Thoracic aorta (tissue), 2 donors: Measurements from ENCODE around the gene PNKD. TPM values are rescaled to one million over a fixed set of nuclear protein-coding genes. Genes with fewer than 3 reads are reported as not detected.
A peak's percentile ranks its signal among the peaks of the same experiment; 100 is the strongest.

Experiments
- ATAC-seq: fragments of 150-250 bp; one replicate; pipeline ENCODE4 v1.8.0; 2017; ENCODE audit warnings: low read depth; ENCODE audit not compliant: insufficient number of reproducible peaks, low FRiP score
- DNase-seq: peaks from one replicate; pipeline ENCODE4 v3.0.0-alpha.2; 2020; ENCODE audit warnings: low spot score
- H3K27ac ChIP-seq, 2 donors: fragments of 200-600 bp; sonication (generic); 1 replicate in 1 of 2; 2 replicates in 1 of 2; pipeline ENCODE4 v1.5.1; 2016; ENCODE audit warnings: mild to moderate bottlenecking in 2 of 2, moderate library complexity in 2 of 2
- H3K27me3 ChIP-seq: fragments of 200-600 bp; sonication (generic); replicated peaks from 2 replicates; pipeline ENCODE4 v1.6.0; 2016; ENCODE audit warnings: mild to moderate bottlenecking; ENCODE audit not compliant: insufficient read depth
- H3K36me3 ChIP-seq: fragments of 200-600 bp; sonication (generic); one replicate; pipeline ENCODE4 v1.5.1; 2016
- H3K4me1 ChIP-seq, 2 donors: fragments of 200-600 bp; sonication (generic); 1 replicate in 1 of 2; 2 replicates in 1 of 2; pipeline versions ENCODE4 v1.5.1 to v1.6.0; 2016; ENCODE audit warnings: low read depth in 2 of 2, mild to moderate bottlenecking in 1 of 2; ENCODE audit not compliant: control insufficient read depth in 1 of 2
- H3K4me3 ChIP-seq: fragments of 200-600 bp; sonication (generic); 2 replicates; pipeline ENCODE4 v1.5.1; 2016; ENCODE audit warnings: mild to moderate bottlenecking
- H3K9me3 ChIP-seq: fragments of 200-600 bp; sonication (generic); 2 replicates; pipeline ENCODE4 v1.5.1; 2016
- total RNA-seq, 2 donors: library from RNA; depleted of rRNA; stranded (reverse); fragments of >200 nt; gene quantifications; one replicate each; pipeline versions ENCODE4 v1.1.0 to v1.2.3, GENCODE V29; 2016
- TF ChIP-seq, protein P1 (sequence below): fragments of 200-600 bp; sonication (generic); IDR thresholded peaks from one replicate; pipeline ENCODE4 v1.5.1; 2019; ENCODE audit warnings: antibody characterized with exemption

Gene PNKD
- total RNA-seq, 2 donors from 2014 or later = 19.4 to 38.4 TPM

DNA sequence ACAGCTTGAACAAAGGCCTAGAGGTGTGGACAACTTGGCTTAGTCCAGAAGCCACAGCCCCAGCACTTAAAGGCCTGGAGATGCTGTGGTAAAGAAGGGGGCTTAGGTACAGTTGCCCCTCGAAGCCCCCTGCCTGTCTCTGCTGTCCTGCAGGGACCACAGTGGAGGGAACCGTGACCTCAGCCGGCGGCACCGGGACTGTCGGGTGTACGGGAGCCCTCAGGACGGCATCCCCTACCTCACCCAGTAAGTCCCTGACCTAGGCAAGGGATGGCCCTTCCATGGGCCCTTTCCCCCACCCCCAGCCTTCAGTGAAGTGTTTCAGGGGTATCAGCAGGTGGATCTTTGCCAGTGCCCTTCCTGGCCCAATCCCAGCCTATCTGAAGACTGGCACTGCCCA is 71.1 kb downstream of the PNKD start:
- H3K27ac ChIP-seq = no peak overlapping the region
- ATAC-seq = no peak
- no peak for DNase-seq
- H3K4me1 ChIP-seq = peaks cover 30 to 38% of the 10 kb centered on the region in 2 donors
- no peak overlapping the region for H3K4me3 ChIP-seq
- H3K9me3 ChIP-seq = no peaks in the 10 kb centered on the region
- H3K27me3 ChIP-seq = no peaks in the 10 kb centered on the region
- TF ChIP-seq, protein P1, sequence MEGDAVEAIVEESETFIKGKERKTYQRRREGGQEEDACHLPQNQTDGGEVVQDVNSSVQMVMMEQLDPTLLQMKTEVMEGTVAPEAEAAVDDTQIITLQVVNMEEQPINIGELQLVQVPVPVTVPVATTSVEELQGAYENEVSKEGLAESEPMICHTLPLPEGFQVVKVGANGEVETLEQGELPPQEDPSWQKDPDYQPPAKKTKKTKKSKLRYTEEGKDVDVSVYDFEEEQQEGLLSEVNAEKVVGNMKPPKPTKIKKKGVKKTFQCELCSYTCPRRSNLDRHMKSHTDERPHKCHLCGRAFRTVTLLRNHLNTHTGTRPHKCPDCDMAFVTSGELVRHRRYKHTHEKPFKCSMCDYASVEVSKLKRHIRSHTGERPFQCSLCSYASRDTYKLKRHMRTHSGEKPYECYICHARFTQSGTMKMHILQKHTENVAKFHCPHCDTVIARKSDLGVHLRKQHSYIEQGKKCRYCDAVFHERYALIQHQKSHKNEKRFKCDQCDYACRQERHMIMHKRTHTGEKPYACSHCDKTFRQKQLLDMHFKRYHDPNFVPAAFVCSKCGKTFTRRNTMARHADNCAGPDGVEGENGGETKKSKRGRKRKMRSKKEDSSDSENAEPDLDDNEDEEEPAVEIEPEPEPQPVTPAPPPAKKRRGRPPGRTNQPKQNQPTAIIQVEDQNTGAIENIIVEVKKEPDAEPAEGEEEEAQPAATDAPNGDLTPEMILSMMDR = no peak
- no peaks in the 10 kb centered on the region for H3K36me3 ChIP-seq

DNA sequence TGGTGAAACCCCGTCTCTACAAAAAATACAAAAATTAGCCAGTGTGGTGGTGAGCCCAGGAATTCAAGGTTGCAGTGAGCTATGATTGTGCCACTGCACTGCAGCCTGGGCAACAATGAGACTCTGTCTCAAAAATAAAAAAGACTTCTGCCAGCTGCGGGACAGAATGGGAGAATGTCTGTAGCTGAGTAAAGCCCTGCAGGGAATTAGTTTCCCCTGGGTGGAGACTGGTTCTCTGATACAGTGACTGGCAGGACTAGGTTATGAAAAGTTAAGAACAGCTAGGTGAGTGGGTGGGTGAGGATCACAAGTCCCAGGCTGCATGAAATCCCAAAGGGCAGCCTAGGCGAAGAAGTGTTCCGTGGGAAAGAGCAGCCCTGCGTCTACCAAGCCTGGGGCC is 72.5 kb downstream of the PNKD start:
- Histone ChIP-seq H3K27me3 (no peaks in the 10 kb centered on the region), H3K9me3 (no peaks in the 10 kb centered on the region), H3K4me1 (peaks cover 30 to 39% of the 10 kb centered on the region in 2 donors), H3K27ac (peak overlapping the region; percentile 92 to 93), H3K36me3 (no peaks in the 10 kb centered on the region), H3K4me3 (no peak overlapping the region)
- TF ChIP-seq, protein P1 = no peak
- ATAC-seq = no peak
- no peak for DNase-seq

DNA sequence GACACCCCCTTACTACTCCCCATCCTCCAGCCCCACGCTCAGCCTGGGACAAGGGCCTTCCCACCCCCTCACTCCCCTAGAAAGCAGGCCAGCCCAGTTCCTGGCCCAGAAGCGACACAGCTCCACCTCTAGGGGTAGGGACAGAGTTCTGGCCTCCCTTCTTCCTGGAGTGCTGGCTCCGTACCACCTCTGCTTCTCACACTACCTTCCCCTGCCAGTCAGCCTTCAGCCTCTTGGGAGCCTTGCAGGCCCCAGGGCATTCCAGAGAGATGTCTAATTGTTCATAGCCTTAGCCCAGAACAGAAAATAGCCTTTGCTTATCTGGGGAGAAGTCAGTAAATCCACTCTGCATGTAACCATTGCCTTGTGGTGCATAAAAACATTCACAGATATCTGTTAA is 73.3 kb downstream of the PNKD start:
- H3K4me1 ChIP-seq = peaks cover 30 to 39% of the 10 kb centered on the region in 2 donors
- TF ChIP-seq, protein P1 = no peak
- peak; percentile 50 for DNase-seq
- peak overlapping the region; percentile 92 to 93 for H3K27ac ChIP-seq
- ATAC-seq = peak; percentile 57
- H3K4me3 ChIP-seq = peak overlapping the region; percentile 10
- H3K9me3 ChIP-seq = no peaks in the 10 kb centered on the region
- H3K27me3 ChIP-seq = no peaks in the 10 kb centered on the region
- no peaks in the 10 kb centered on the region for H3K36me3 ChIP-seq

DNA sequence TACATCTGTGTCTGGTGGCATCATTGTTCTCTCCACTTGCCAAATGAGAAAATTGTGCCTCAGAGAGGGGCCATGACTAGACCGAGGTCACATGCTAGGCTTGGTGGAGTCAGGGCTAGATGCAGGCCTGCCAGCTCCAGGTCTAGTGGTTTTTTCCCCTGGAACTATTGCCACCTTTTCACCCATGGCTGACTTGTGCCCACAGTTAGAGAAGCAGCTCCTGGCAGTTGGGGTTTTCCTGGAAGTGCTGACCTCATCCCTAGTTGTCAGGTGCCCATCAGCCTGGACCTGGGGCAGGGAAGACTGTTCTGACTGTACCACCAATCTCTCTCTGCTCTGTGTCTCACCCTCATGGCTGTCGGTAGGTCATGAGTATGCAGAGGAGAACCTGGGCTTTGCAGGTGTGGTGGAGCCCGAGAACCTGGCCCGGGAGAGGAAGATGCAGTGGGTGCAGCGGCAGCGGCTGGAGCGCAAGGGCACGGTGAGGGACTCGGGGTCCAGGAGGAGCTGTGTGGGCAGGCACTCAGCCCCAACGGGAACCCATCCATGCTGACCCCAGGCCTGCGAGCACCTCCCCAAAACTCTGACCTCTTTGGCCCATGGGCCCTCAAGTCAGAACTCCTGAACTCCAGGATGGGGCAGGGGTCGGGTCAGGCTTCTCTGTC is 73.9 kb downstream of the PNKD start:
- peak overlapping the region; percentile 92 to 93 for H3K27ac ChIP-seq
- DNase-seq (no peak), ATAC-seq (peak; percentile 48)
- no peaks in the 10 kb centered on the region for H3K27me3 ChIP-seq
- H3K4me1 ChIP-seq = peaks cover 30 to 39% of the 10 kb centered on the region in 2 donors
- no peaks in the 10 kb centered on the region for H3K36me3 ChIP-seq
- H3K4me3 ChIP-seq = peak overlapping the region; percentile 3
- no peaks in the 10 kb centered on the region for H3K9me3 ChIP-seq
- TF ChIP-seq, protein P1 = no peak

DNA sequence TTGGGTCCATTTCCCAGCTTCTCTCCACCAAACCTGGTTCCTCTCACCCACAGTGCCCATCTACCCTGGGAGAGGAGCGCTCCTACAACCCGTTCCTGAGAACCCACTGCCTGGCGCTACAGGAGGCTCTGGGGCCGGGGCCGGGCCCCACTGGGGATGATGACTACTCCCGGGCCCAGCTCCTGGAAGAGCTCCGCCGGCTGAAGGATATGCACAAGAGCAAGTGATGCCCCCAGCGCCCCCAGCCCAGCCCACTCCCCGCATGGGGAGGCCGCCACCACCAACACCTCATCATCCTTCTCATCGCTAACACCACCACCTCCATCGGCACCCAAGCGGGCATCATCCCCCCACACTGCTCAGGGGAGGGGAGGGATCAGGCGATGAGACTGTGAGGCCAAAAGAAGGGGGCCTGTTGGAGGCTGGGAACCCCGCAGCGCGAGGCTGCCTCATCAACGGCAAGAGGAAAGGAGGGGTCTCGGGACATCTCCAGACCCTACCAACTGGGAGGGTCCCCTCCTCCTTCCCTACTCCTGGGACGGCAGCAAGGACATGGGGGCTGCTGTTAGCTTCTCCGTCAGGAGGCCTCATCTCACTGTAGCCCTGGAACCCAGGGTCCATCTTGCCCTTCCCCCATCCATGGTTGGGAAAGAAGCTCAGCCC is 74.6 kb downstream of the PNKD start:
- TF ChIP-seq, protein P1 = no peak
- Histone ChIP-seq H3K4me3 (no peak overlapping the region), H3K27ac (peak overlapping the region; percentile 92 to 93), H3K36me3 (no peaks in the 10 kb centered on the region), H3K27me3 (no peaks in the 10 kb centered on the region), H3K9me3 (no peaks in the 10 kb centered on the region), H3K4me1 (peaks cover 30 to 39% of the 10 kb centered on the region in 2 donors)
- DNase-seq (no peak), ATAC-seq (no peak)
